Bronchial epithelial cell (primary cell): ENCODE data around the gene RBM12. TPM values are rescaled to one million over a fixed set of nuclear protein-coding genes. Genes with fewer than 3 reads are reported as not detected.
"Not testable (repeated sequence)": the region's sequence is repeated elsewhere in the genome, so short reads cannot be mapped to it uniquely, and the experiment has no call there.

Experiments
- DNase-seq: peaks from one replicate; pipeline ENCODE4 v3.0.0-alpha.2; 2010; ENCODE audit warnings: low read depth
- FAIRE-seq: peaks from 2 replicates; lab custom pipeline; 2011; peaks lifted over from hg19 to GRCh38; lab: Jason Lieb, UNC
- H3K27me3 ChIP-seq: 2 replicates; pipeline ENCODE4 v1.5.1; 2011; ENCODE audit warnings: low read length; ENCODE audit not compliant: control insufficient read depth, insufficient read depth
- H3K36me3 ChIP-seq: 2 replicates; pipeline ENCODE4 v1.5.1; 2011; ENCODE audit warnings: low read length; ENCODE audit not compliant: control insufficient read depth, insufficient read depth
- H3K4me3 ChIP-seq: 2 replicates; pipeline ENCODE4 v1.5.1; 2011; ENCODE audit warnings: mild to moderate bottlenecking, low read depth, low read length, control low read depth
- total RNA-seq: library from RNA; depleted of rRNA; stranded (reverse); fragments of >200 nt; gene quantifications from 2 replicates; pipeline ENCODE4 v1.2.1, GENCODE V29; 2014
- TF ChIP-seq, protein P1 (sequence below): IDR thresholded peaks from 2 replicates; pipeline ENCODE4 v1.5.1; 2011; ENCODE audit warnings: mild to moderate bottlenecking, moderate library complexity, low read length, control low read depth, inconsistent platforms; ENCODE audit not compliant: insufficient read depth, severe bottlenecking

RBM12 gene
- total RNA-seq, 1 donor from 2014 or later: 40.0 TPM

DNA sequence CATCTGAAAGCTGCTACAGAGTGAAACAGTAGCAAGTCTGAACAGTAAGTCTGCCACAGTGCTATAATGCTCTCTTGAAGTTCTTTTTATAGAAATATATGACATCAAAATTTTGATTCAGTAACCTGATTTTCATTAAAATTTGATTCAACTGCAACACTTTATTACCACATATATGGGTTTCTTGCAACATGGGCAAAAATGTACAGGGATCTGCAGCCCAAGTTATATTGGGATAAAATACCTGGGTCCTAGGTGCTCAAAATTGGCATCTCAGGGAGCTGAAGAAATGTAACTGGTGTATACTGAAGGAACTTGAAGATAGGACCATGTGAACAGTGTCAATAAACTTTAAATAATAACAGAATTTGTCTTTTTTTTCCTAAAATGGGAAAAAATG lies 45.3 kb upstream of the RBM12 start:
- FAIRE-seq (no peak), DNase-seq (no peak)
- Histone ChIP-seq H3K36me3 (peaks cover 8% of the 10 kb centered on the region), H3K4me3 (no peak overlapping the region), H3K27me3 (no peaks in the 10 kb centered on the region)
- TF ChIP-seq, protein P1, sequence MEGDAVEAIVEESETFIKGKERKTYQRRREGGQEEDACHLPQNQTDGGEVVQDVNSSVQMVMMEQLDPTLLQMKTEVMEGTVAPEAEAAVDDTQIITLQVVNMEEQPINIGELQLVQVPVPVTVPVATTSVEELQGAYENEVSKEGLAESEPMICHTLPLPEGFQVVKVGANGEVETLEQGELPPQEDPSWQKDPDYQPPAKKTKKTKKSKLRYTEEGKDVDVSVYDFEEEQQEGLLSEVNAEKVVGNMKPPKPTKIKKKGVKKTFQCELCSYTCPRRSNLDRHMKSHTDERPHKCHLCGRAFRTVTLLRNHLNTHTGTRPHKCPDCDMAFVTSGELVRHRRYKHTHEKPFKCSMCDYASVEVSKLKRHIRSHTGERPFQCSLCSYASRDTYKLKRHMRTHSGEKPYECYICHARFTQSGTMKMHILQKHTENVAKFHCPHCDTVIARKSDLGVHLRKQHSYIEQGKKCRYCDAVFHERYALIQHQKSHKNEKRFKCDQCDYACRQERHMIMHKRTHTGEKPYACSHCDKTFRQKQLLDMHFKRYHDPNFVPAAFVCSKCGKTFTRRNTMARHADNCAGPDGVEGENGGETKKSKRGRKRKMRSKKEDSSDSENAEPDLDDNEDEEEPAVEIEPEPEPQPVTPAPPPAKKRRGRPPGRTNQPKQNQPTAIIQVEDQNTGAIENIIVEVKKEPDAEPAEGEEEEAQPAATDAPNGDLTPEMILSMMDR: no peak

GRCh38 chr20:35709259-35709658 lies 44.6 kb upstream of the RBM12 start:
- Histone ChIP-seq H3K36me3 (peaks cover 13% of the 10 kb centered on the region), H3K27me3 (no peaks in the 10 kb centered on the region), H3K4me3 (no peak overlapping the region)
- TF ChIP-seq, protein P1: no peak
- DNase-seq: no peak
- FAIRE-seq: no peak

DNA sequence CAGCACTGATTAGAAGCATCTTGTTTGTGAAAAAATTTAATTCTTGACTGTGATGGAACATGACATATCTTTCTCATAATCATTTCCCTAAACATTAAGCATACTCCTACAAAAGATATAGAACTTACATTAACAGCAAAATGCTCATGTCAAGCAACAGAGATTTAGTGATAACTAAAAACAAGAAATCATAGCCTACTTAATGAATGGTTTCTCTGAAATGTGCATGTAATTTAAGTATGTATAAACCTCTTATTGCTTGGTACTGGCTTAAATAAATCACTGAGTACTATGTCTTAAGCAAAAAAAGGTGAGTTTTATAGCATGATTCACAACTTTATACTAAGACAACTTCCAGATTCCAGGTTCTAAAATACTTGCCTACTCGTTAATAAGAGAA lies 43.8 kb upstream of the RBM12 start:
- H3K4me3 ChIP-seq: no peak overlapping the region
- DNase-seq (no peak), FAIRE-seq (no peak)
- H3K27me3 ChIP-seq: no peaks in the 10 kb centered on the region
- TF ChIP-seq, protein P1: no peak
- H3K36me3 ChIP-seq: peaks cover 13% of the 10 kb centered on the region

GRCh38 chr20:35706591-35707529 lies 42.2 kb upstream of the RBM12 start:
- H3K4me3 ChIP-seq, FAIRE-seq, H3K27me3 ChIP-seq, DNase-seq: not testable (repeated sequence)
- H3K36me3 ChIP-seq: peaks cover 10% of the 10 kb centered on the region

DNA sequence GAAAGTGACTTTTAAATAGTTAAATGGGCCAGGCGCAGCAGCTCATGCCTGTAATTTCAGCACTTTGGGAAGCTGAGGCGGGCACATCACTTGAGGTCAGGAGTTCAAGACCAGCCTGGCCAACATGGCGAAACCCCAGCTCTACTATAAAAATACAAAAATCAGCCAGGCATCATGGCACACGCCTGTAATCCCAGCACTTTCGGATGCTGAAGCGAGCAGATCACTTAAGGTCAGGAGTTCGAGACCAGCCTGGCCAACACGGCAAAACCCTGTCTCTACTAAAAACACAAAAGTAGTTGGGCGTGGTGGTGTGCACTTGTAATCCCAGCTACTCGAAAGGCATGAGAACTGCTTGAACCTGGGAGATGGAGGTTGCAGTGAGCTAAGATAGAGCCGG lies 41.2 kb upstream of the RBM12 start:
- H3K4me3 ChIP-seq, H3K36me3 ChIP-seq, DNase-seq, FAIRE-seq, H3K27me3 ChIP-seq: not testable (repeated sequence)

DNA sequence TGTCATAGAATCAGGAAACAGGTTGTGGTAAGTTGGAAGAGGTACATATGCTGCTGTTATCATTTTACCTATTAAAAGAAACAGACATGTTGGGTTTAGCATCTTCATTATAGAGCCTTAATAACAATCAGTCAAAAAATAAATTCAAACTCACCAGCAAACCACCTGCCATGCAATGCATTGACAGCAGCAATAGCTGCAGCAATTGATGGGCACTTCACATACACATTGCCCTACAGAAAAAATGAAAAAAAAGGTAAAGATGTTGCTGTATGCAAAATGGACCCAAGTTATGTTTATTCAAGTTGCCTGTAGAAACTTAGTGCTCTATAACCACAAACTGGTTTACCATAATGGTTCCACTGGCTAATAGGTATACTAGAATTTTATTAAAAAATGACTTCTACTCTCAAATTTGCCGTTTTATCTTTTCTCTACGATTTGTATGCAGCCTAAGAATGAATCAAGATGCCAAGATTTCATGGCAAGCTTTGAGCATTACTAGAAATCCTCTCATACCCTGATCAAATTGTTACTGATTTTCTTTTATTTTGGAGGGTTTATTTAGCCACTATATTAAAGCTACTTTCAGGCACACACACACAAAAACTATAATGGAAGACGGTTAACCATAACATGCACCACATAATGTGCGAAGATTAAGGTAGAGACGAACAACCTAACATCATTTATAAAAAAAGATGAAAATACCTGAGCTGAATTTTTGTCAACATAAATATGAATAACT lies 40.0 kb upstream of the RBM12 start:
- FAIRE-seq: no peak

More for the DNA sequence above, 40.0 kb upstream of the RBM12 start:
- H3K4me3 ChIP-seq: no peak overlapping the region
- H3K27me3 ChIP-seq: no peaks in the 10 kb centered on the region
- no peak for DNase-seq
- TF ChIP-seq, protein P1: no peak
- peaks cover 9% of the 10 kb centered on the region for H3K36me3 ChIP-seq
